ENCODE results near the gene SUMO3. TPM values are rescaled to one million over a fixed set of nuclear protein-coding genes. Genes with fewer than 3 reads are reported as not detected.

The SUMO3 gene
- total and polyA plus RNA-seq, 2 of the 4 experiments (the other 2 are of a cell fraction): 64.9 to 101 TPM

DNA sequence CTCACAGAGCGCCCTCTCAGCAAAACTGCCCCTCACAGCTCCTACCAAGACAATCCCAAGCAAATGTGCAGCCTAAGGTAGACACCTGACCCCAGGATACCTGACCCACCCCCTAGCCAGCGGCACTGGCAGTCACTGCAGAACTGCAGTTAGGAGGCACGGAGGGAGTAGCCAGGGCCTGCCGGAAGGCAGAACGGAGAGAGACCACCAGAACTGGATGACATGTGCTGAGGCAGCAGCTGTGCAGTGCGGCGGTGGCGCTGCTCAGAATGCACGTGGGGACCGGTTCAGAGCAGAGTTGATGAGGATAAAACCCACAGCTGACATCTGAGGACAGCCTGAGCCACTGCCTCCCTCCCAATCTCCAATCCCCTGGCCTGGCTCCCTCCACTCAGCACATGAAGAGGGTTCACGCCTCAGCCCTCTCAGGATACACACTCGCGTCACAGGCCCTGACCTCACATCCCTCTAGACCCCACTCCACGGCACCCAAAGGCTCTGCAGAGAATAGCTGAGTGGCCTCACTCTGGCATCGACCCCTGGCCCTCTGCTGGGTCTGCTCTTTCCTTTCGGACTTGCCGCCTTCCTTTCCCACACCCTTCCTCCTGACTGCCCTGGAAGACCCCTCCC, 45.9 kb downstream of the SUMO3 start:
- Histone ChIP-seq H3K23ac (ENCODE audit: low read depth, low read length) (no peak overlapping the region), H2BK120ac (ENCODE audit: low read depth, low read length) (no peak overlapping the region), H2BK20ac (ENCODE audit: low read depth, low read length) (no peak overlapping the region), H3K4me1 (ENCODE audit: control insufficient read depth, insufficient read depth, low read length) (no peaks in the 10 kb centered on the region), H3K18ac (ENCODE audit: low read depth, low read length) (no peak overlapping the region), H4K91ac (ENCODE audit: insufficient read depth, low read depth, low read length) (no peak overlapping the region), H4K8ac (ENCODE audit: low read depth in 2 of 2, low read length in 2 of 2) (no peak overlapping the region), H3K27me3 (ENCODE audit: control insufficient read depth, insufficient read depth, low read length) (no peaks in the 10 kb centered on the region), H3K9me3 (ENCODE audit: control insufficient read depth, insufficient read depth, low read length) (no peaks in the 10 kb centered on the region), H3K27ac (ENCODE audit: insufficient read depth, low read length) (no peak overlapping the region), H3K14ac (replicated peaks; ENCODE audit: low read depth, low read length) (no peak overlapping the region), H3K4me3 (ENCODE audit: insufficient read depth, low read depth, low read length) (no peak overlapping the region), H3K9me1 (ENCODE audit: insufficient read depth, low read length) (no peaks in the 10 kb centered on the region), H2BK5ac (ENCODE audit: low read depth, low read length, poor library complexity, severe bottlenecking) (no peak overlapping the region), H2BK15ac (ENCODE audit: low read depth, low read length) (no peak overlapping the region), H2AK5ac (ENCODE audit: low read depth, low read length) (no peak overlapping the region), H2AFZ (replicated peaks; ENCODE audit: low read length, poor library complexity) (no peak overlapping the region), H3K9ac (ENCODE audit: low read depth, low read length) (no peak overlapping the region), H4K20me1 (ENCODE audit: insufficient read depth, low read length) (peaks cover 5% of the 10 kb centered on the region), H3K79me1 (ENCODE audit: low read depth in 1 of 2, low read length in 2 of 2) (peaks cover 3 to 7% of the 10 kb centered on the region in 2 experiments; a peak in 3 of 4 replicates), H3K56ac (ENCODE audit: extremely low read depth, insufficient read depth, low read length) (no peak overlapping the region), H2AK9ac (replicated peaks; ENCODE audit: low read depth, low read length, poor library complexity) (no peak overlapping the region), H4K5ac (ENCODE audit: low read depth, low read length) (no peak overlapping the region), H3K4me2 (ENCODE audit: low read depth, low read length) (no peak overlapping the region), H3K4ac (ENCODE audit: low read depth, low read length) (no peak overlapping the region), H3K36me3 (ENCODE audit: control insufficient read depth, insufficient read depth, low read length) (peaks cover 49% of the 10 kb centered on the region)
- no TSS peak for BruUV-seq (replicated peaks)
- ATAC-seq (ENCODE audit: low read depth) (no peak), DNase-seq (no peak)
- TF ChIP-seq ELK1 (IDR thresholded peaks at IDR 0.05; ENCODE audit: borderline replicate concordance, low read depth, low read length) (no peak), POLR2A (IDR thresholded peaks at IDR 0.05; ENCODE audit: low read depth, low read length) (no peak), RAD21 (IDR thresholded peaks at IDR 0.05; ENCODE audit: low read length) (no peak)
- dilution Hi-C loops (cut with HindIII; ENCODE audit: low sequenced_read_pairs, unreplicated experiment): no loop called here
- ChIA-PET CTCF (no interaction called here), POLR2A (ENCODE audit: unreplicated experiment) (no interaction called here)
- intact Hi-C loops (cut with micrococcal nuclease): no loop called here
- 99% methylated on average over 9 of the region's 17 CpGs; no CpG with 5 or more reads in 1 of the 2 experiments for whole genome bisulfite sequencing, 2 experiments (ENCODE audit: extremely low coverage in 2 of 2, insufficient read length in 1 of 2)
- in situ Hi-C loops (cut with MboI; ENCODE audit: low sequenced_read_pairs): no loop called here

Measured in IMR-90 (cell line).